HG03565 (cell line): Measurements from ENCODE around the gene INTS7.
"Not testable (repeated sequence)": the region's sequence is repeated elsewhere in the genome, so short reads cannot be mapped to it uniquely, and the experiment has no call there.

Source experiments
- ATAC-seq: cut with Tn5 transposase; IDR thresholded peaks from one replicate; pipeline ENCODE4 v1.9.1; 2021; ENCODE audit warnings: mild to moderate bottlenecking, moderate library complexity; ENCODE audit not compliant: unreplicated experiment

Gene INTS7

DNA sequence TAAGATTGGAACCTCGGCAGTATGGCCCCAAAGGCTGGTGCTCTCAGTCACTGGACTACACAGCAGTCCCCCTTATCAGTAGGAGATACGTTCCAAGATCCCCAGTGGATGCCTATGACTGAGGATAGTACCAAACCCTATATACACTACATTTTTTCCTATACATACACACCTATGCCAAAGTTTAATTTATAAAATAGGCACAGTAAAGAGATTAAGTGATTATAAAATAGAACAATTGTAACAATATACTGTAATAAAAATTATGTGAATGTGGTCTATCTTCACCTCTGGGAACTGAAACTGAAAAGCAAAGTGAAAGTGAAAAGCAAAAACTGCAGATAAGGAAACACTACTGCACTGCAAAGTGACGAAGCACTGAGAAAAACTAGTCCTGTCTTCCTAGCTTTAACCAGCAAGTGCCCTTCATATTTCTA is 96.8 kb downstream of the INTS7 start:
- ATAC-seq: peak; percentile 23

DNA sequence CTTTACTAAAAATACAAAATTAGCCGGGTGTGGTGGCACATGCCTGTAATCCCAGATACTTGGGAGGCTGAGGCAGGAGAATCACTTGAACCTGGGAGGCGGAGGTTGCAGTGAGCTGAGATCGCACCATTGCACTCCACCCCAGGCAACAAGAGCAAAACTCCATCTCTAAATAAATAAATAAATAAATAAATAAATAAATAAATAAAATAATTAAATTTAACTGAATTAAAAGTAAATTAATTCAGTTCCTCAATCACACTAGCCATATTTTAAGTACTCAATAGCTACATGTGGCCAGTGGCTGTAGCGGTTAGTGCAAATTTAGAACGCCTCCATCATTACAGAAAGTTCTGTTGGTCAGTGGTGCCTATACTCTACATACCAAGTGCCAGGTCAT is 97.9 kb downstream of the INTS7 start:
- not testable (repeated sequence) for ATAC-seq

DNA sequence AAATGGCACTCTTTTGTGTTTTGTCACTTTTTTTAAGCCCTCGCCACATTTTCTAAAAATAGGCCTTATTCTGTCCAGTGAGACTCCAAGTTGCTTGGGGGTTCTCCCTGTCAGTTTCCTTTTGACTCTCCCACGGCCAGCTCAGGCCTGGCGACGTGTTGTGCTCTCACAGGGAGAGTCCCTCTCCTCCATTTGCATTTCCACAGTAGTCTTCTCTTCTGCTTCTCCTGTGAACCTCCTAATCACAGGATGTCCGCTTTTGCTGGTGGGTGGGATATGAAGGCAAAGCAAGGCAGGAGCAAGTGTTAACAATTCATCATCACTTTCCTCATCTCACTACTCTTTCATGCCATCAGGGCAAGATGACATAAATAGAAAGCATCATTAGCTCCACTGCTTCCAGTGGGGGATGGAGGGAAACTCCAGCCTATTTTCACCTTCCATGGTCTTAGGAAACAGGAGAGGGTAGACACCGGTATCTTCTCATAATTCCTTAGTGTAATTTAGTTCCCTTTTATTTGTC is 99.8 kb downstream of the INTS7 start:
- peak; percentile 60 for ATAC-seq

DNA sequence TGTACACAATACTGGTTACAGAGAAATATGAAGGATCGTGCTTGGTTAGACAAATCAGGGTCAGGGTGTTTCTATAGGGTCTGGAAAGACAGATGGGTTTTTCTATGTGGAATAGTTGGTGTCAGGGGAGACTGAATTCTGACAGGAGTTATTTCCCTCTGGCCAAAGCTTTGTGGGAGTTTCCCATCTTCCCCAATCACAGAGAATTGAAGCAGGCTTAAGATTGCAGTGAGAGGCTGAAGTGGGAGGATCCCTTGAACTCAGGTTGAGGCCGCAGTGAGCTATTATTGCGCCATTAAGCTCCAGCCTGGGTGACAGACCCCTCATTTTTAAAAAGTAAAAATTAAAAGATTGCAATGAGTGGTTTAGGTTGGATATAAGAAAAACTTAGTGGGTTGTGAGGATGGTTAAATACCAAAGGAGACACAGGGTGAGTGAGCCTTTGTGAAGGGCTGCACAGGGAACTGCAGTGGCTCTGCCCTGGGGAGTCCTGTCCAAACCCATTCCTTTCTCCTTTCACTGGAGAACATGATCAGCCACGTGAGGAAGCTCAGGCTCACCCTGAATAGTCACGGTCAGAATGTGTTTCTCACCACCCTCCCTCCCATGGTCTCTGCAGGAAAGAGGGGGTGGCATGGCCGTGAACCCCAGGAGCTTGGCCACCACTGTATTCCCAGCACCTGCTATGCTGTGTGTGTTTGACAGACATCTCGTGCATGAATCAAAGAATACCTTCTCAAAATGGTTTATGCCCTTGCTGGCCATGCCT is 101.2 kb downstream of the INTS7 start:
- ATAC-seq: no peak

DNA sequence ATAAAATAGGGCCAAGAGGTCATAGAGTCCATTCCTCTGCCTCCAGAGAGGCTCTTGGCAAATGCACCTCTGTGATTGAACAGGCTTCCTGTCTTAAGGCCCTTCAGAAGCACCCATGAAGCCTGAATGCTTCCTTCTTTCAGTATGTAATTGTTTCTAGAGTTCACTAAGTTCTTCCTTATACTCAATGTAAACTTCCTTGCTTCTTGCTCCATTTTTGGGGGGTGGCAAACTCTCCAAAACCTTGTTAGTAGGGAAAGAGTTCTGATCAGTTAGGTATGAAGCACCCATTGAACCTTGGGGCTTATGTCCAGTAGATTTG is 102.5 kb downstream of the INTS7 start:
- ATAC-seq: no peak

DNA sequence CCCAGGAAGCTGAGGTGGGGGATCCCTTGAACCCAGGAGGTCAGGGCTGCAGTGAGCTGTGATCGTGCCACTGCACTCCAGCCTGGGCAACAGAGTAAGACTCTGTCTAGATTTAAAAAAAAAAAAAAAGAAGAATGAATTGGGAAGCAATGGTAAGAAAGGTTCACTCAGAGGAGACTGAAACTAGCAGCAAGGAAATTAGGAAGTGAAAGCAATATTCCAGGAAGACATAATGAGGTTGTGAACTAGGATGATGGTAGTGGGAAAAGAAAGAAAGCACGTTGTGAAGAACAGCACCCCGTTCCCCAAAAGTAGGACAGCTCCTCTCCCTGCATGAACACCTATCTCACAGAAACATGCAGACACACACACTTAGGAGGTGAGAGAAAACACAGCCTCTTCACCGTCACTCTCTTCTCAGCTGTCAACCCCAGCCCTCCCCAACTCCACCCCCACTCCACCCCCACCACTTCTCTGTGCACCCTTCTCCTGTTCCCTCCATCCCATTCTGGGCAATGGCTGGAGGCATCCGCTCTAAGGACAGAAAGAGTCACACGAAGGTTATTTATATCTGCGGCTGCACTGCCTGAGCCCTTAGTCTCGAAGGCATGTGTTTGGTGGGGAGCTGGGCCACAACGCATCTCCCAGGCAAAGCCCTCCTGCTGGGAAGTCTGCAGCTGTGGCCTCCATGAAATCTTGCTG is 103.0 kb downstream of the INTS7 start:
- ATAC-seq: no peak

DNA sequence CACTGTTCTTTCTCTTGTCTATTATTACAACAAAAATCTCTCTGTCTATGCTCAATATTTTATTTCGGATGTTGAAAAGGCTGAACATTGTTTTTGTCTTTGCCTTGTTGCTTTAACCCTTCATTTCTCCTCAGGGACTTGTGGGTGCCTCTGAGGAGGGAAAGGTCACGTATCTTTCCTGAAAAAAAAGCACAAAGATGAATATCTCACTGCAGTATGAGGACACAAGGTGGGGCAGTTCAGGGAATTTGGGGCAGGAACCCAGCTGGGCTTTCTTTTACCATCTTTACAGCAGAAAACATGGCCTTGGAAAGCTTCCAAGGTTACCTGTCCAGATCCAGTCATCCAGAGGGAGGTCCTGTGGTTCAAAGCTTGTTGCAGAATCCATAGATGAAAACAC is 105.7 kb downstream of the INTS7 start:
- ATAC-seq: no peak

DNA sequence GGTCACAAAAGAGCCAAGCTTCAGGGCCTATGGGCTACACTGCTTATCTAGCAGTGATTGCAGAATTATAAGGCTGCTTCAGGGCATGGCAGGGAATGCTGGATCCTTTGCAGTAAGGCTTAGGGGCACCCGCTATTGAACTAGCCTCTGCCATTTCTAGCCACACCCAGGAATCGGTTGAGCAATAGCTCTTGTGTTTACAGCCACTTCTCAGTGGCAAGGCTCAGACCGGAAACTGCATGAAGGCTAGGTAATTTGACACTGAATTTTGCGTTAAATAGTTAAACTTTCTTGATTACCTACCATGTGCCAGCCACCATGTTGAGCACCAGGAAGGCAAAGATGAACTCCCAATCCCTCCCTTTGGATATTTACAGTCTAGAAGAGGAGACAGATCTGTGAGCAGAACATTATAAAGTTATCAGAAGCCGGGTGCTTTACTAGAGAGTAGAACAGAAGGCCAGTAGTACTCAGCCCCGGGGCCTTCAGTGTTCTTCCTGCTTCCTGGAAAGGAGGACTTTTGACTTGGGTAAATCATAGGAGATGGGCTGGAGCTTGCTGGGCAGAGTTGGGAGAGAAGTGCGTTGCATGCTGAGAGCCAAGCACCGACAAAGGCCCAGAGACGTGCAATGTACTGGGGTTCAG is 106.2 kb downstream of the INTS7 start:
- ATAC-seq: no peak

DNA sequence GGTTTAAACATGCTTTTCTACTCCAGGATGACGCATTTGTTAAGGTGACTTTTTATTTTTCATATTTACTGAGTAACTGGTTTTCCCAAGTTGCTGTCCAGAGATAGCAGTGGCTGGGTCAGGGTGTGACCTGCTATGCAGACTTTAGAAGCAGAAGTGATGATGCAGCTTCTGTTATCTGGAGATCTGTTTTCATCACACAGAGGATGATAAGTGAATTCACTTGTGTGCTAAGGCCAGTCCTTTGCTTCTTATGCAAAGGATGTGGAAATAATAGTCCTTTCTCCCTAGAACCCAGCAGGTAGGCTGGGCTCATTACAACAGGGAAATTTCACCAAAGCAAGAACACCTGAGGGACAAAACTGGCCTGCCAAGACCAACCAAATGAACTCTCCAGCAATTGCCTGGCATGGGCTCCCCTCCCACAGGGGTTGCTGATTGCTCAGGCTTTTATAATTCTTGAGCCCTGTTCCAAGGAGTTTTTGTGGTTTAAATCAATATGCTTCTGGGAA is 107.0 kb downstream of the INTS7 start:
- no peak for ATAC-seq

DNA sequence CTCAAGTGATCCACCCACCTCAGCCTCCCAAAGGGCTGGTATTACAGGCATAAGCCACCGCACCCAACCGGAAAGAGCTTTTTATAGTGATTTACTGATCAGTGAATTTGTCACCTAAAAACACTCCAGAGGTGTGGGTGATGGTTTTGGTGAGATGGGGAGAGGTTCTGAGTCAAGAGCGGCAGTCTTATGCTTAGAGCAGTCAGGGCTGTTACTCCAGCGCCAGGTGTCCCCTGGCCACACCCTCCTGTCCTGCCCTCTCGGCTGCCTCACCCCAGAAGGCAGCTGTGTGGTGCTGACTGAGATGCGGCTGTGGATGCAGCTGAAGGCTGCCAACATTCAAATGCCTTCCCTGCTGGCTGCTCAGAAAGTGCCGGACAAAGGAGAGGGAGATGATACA is 110.3 kb downstream of the INTS7 start:
- ATAC-seq: peak; percentile 46

DNA sequence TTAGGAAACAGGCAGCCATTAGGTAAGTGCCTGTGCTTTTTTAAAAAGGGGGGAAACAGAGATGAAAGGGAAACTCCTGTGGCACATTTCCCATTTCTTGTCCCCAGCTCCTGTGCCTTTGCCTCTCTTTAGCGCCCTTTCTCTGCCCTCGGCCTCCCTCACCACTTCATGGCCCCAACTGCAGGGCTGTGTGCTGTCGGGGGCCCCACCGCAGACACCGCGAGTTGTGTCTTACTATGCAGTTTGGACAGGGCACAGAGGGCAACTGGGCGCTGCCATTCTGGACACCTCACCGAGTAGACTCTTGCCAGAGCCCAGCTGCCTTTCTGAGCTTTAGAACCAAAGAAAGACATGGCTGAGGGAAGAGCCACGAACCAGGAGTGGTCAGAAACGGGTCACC is 111.1 kb downstream of the INTS7 start:
- no peak for ATAC-seq

DNA sequence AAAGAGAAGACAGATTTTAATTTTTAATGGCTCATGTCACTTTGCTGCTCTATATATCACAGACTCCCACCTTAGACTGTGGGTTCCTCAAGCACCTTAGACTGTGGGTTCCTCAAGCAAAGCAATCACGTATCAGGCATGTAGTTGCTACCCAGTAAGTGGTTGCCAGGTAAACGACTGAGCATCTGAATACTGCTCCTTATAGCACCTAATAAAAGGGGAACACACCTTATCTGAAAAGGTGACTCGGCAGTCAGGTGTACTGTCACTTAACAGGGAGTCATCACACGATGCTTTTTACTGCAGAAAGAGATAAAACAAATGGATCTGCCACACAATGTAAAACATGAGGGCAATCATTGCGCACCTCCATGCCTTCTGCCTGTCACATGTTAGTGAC is 112.3 kb downstream of the INTS7 start:
- no peak for ATAC-seq

DNA sequence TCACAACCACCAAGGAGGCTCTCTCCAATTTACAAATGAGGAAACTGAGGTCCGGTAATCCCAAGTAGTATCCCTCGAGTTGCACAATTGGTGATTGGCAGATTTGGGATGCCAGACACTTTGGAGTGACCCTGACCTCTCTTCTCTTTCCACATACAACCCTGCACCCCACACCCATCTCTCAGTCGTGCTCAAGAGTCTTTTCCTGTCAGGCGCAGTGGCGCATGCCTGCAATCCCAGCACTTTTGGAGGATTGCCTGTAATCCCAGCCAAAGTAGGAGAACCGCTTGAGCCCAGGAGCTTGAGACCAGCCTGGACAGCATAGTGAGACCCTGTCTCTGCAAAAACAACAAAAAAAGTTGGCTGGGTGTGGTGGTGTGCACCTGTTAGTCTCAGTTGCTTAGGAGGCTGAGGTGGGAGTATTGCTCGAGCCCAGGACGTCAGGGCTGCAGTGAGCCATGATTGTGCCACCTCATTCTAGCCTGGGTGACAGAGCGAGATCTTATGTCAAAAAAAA is 113.7 kb downstream of the INTS7 start:
- ATAC-seq: no peak

DNA sequence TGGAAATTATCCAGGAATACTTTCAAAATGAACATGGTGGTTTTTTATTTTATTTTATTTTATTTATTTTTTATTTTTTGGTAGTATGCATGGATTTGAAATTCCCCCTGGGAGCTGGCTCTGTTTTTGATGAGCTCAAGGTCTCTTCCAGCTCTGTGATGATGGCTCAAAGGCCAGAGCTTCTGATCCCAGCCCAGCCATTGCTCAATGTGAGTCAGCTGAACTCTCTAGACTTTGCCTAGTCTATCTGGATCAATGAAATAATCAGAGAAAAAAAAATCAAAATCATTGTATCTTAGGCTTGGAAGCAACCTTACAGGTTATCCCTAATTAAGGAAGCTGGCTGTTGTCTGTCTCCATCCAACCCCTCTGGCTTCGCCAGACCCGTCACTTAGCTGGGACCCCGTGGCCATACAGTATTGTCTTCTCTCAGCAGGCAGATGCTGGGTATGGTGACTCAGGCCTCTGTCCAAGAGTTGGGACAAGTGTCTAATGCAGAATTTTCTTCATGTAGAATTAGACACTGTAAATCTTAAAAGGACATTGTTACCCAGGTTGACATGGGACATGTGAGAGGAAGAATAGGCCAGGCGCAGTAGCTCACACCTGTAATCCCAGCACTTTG is 114.6 kb downstream of the INTS7 start:
- ATAC-seq: no peak

DNA sequence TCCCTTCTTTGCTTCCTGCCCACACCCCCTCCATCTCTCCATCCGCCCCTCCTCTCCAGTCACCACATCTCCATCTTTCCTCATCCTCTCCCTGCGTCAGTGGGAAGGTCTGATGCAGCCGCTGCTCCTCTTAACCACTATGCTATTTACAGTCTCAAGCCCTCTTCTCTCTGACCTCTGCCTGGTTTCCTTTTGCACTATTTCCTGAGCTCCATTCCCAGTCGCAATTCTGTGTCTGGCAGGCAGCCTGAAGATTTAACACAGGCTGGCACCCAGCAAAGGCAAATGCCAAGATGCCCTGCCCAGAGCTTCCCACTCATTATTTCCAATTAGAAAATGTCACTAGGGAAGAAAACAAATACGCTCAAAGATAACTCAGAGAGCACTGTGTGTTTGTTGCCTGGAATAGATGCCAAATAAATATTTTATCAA is 115.2 kb downstream of the INTS7 start:
- ATAC-seq: no peak

DNA sequence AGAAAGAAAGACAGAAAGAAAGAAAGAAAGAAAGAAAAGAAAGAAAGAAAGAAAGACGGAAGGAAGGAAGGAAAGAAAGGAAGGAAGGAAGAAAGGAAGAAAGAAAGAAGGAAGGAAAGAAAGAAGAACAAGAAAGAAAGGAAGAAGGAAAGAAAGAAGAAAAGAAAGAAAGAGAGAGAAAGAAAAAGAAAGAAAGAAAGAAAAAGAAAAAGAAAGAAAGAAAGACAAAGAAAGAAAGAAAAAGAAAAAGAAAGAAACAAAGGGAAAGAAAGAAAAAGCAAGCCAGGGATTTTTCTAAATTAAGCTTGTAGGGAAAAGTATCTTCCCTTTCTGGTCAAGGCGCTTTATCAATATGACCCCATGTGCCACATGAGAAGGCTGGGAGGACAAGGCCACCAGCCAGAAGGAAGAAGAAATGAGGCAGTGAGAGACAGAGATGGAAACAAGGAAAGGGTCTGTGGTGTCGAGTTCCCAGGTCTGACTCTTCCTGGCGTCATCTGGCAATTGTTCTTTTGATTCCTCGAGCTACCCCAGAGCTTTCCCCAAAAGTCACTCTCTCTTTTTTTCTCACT is 116.4 kb downstream of the INTS7 start:
- ATAC-seq: no peak

DNA sequence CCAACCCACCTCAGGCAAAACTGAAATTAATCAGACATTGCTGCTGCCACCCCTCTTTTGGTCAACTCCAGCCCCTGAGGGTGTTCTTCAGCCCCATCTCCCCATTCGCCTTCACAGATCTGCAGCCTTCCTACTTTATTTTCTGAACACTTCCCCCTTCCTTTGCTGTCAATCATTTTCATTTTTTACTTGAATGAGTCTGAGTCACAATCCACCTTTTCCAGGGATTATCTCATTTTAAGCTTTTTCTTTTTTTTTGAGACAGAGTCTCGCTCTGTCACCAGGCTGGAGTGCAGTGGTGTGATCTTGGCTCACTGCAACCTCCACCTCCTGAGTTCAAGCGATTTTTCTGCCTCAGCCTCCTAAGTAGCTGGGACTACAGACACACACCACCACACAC is 118.9 kb downstream of the INTS7 start:
- ATAC-seq: not testable (repeated sequence)

DNA sequence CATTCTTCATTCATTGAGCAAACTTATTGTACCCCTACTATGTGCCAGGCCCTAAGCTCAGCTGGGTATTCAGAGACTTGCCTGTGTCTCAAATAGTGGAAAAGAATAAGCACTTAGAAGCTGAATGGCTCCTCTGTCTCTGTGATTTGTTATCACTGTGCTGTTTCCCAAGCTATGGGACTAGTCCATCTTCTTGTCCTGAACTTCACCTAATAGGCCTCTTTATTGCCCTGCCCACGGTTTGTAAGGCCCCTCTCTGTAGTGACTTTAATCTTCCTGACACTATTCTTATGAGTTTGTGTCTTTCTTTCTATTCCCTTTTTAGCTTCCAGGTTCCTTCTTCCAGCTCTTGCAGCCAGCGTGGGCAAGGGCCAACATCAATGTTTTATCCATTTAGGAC is 119.4 kb downstream of the INTS7 start:
- ATAC-seq: no peak

DNA sequence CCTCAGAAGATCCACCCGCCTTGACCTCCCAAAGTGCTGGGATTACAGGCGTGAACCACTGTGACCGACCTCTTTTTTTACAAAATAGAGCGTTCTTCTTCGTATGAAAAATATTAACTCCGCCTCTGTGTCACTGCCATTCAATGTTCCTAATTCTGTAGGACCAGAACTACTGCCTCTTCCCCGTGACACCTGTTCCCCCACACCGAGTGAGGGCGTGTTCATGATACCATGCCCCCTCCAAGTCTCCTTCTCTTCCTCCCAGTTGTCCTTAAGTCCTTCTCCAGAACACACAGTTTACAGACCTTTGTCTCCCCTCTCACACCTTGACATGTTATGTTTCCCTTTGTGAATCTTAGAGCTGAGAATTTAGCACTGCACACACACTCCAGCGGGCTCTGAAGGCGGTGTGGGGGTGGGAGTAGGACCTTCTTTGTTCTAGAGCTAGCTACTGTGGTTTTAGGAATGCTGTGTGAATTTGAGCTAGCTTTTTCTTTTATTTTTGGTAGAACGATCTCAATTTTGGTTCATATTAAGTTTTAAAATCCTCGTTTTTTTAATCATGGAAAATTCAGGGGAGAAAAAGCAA is 122.4 kb downstream of the INTS7 start:
- no peak for ATAC-seq

DNA sequence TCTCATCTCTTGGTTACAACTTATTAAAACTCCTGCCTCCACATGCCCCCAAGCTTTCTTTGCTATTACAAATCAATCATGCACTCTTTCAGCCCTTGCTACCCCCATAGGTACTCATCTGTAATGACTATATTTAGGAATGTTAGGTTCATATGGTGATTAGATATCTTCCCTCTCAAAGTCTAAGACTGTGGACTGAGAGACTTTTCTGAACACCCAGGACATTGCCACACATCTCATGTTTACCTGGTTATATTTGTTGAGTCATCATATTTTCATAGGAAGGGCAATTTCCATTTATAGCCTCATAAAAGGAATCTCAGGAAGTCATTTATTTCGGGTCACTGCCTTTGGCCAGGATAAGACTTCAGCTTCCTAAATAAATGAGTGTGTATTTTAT is 123.3 kb downstream of the INTS7 start:
- no peak for ATAC-seq
